ENCODE results near the gene HOMER2. TPM values are rescaled to one million over a fixed set of nuclear protein-coding genes. Genes with fewer than 3 reads are reported as not detected.

Gene HOMER2
- total and polyA plus RNA-seq, 9 of the 15 experiments (the other 6 are each of a cell fraction or from before 2014, with no cell fraction given), result 0.13 to 0.47 (median 0.29) TPM; not detected in 1

DNA sequence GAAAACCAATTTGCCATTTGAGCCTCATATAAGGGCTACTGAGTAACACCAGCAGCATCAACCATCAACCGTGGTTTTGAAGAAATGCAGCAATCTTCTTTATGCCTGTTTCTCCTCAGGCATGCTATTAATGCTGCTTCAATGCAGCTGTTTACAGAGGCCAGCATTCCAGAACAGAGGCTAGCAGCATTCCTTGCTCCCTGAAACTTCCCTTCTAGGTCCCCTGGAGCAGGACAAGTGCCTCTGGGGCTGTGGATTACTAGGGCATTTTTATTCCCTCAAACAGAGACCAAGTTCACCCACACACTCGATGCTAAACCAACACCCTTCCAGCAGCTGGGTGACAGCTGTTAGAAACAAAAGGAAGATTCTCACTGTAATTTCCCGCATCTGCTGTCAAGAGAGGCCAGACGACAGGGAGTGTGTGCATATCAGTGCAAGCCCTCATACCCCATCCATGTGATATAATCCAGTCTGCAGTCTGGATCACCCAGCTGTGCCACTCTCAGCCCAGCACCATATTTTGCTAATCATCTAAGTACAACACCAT, 57.5 kb downstream of the HOMER2 start:
- ATAC-seq, result no peak
- H3K36me3 ChIP-seq (ENCODE audit: control insufficient read depth, insufficient read depth, low read length), result no peaks in the 10 kb centered on the region
- no peak for TF ChIP-seq PKNOX1 (IDR thresholded peaks at IDR 0.05)
- no peak for TF ChIP-seq ZNF324 (CRISPR knock-in tag; IDR thresholded peaks at IDR 0.05)
- no peak for TF ChIP-seq MEIS2 (IDR thresholded peaks at IDR 0.05; ENCODE audit: partially characterized antibody)
- TF ChIP-seq OTX1 (CRISPR knock-in tag; IDR thresholded peaks at IDR 0.05), result no peak
- TF ChIP-seq KAT2B (IDR thresholded peaks at IDR 0.05; ENCODE audit: low read depth, low read length), result no peak
- no peak for TF ChIP-seq RAD21 (CRISPR knock-in tag; conservative IDR thresholded peaks at IDR 0.05 in 1 of 2, IDR thresholded peaks at IDR 0.05 in 1 of 2)
- no peak for TF ChIP-seq ZBTB40 (IDR thresholded peaks at IDR 0.05)
- TF ChIP-seq ZBTB40 (CRISPR knock-in tag; IDR thresholded peaks at IDR 0.05), result no peak
- TF ChIP-seq SMAD2 (IDR thresholded peaks at IDR 0.05; ENCODE audit: low read depth, low read length), result no peak
- TF ChIP-seq CHD4 (IDR thresholded peaks at IDR 0.05; ENCODE audit: insufficient read depth, insufficient replicate concordance, low read depth, low read length, poor library complexity, severe bottlenecking), result no peak
- TF ChIP-seq ZNF175 (CRISPR knock-in tag; IDR thresholded peaks at IDR 0.05; ENCODE audit: low read depth), result no peak
- no peak for TF ChIP-seq TRIM28 (IDR thresholded peaks at IDR 0.05)

More for the DNA sequence above, 57.5 kb downstream of the HOMER2 start:
- no peak overlapping the region for H3K9ac ChIP-seq (ENCODE audit: insufficient read depth in 1 of 2, low read depth in 2 of 2, low read length in 2 of 2)
- H3K79me2 ChIP-seq (ENCODE audit: control insufficient read depth, insufficient read depth, low read length), result no peaks in the 10 kb centered on the region
- no peak overlapping the region for H2AFZ ChIP-seq (ENCODE audit: low read depth, low read length)
- ChIA-PET CTCF (ENCODE audit: low intra/inter-chr PET ratio) (no interaction called here), POLR2A (interaction anchor here (1.4 kb wide), 1 partner anchor 91 kb away, joined by 3 read pairs; the partner anchor contains the start of gene RAMAC)
- peaks cover 8% of the 10 kb centered on the region; the same call in 1 of the 2 replicates for H4K20me1 ChIP-seq (replicated peaks; ENCODE audit: control insufficient read depth, insufficient read depth, low read length)
- no peak overlapping the region for H3K27ac ChIP-seq (ENCODE audit: extremely low read depth, low read depth, low read length)
- H3K9me1 ChIP-seq (ENCODE audit: control insufficient read depth, insufficient read depth, low read length), result no peaks in the 10 kb centered on the region
- 0% methylated on average over 4 of the region's 4 CpGs for WGBS (ENCODE audit: insufficient coverage, low coverage, missing lambda C conversion rate)
- no peaks in the 10 kb centered on the region for H3K9me3 ChIP-seq (replicated peaks; ENCODE audit: control insufficient read depth, insufficient read depth, low read depth, low read length)
- H3K4me2 ChIP-seq (ENCODE audit: insufficient read depth, low read length), result no peak overlapping the region
- H3K4me1 ChIP-seq (replicated peaks in 1 of 2; ENCODE audit: control insufficient read depth in 2 of 2, insufficient read depth in 2 of 2, low read length in 2 of 2), result peaks cover 3 to 7% of the 10 kb centered on the region in 2 experiments; a peak in 1 of 5 replicates
- no peak for FAIRE-seq
- in situ Hi-C loops (cut with MboI), result no loop called here
- no TSS peak for BruUV-seq (replicated peaks)
- H3K4me3 ChIP-seq, result no peak overlapping the region
- peaks cover 39 to 51% of the 10 kb centered on the region in 2 experiments for H3K27me3 ChIP-seq (ENCODE audit: control insufficient read depth in 2 of 2, insufficient read depth in 2 of 2, low read length in 2 of 2)
- DNase-seq (ENCODE audit: extremely low read depth in 1 of 4, low spot score in 3 of 4), result no peak
- intact Hi-C loops (cut with micrococcal nuclease), result no loop called here

Measured in K562 (cell line).